ENCODE results near the gene DELE1.

DNA sequence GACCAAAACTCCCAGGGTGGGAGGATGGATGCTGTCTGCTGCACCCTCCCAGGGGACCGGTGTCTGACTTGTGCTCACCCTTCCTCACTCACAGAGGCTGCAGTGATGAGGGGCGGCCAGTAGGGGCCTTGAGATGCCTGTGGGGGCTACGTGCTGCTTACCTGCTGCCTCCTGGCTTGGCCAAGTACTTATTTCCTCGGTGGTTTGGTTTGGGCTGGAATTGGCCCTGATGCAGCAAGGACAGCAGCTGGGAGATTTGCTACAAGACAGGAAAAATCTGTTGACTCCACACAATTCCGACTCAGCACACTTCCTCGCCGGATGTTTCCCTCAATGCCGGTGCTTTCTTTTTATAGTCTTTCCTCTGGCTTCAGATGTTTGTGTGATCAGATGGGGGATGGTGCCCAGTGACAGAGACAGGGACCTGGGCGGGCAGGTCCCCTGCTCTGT lies 27.7 kb downstream of the DELE1 start:
- peak; percentile 30 for TF ChIP-seq POLR2AphosphoS5 (IDR thresholded peaks at IDR 0.05; ENCODE audit: insufficient read depth, low read depth, low read length)
- TF ChIP-seq, protein P1, sequence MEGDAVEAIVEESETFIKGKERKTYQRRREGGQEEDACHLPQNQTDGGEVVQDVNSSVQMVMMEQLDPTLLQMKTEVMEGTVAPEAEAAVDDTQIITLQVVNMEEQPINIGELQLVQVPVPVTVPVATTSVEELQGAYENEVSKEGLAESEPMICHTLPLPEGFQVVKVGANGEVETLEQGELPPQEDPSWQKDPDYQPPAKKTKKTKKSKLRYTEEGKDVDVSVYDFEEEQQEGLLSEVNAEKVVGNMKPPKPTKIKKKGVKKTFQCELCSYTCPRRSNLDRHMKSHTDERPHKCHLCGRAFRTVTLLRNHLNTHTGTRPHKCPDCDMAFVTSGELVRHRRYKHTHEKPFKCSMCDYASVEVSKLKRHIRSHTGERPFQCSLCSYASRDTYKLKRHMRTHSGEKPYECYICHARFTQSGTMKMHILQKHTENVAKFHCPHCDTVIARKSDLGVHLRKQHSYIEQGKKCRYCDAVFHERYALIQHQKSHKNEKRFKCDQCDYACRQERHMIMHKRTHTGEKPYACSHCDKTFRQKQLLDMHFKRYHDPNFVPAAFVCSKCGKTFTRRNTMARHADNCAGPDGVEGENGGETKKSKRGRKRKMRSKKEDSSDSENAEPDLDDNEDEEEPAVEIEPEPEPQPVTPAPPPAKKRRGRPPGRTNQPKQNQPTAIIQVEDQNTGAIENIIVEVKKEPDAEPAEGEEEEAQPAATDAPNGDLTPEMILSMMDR (IDR thresholded peaks at IDR 0.05; ENCODE audit: extremely low read depth in 1 of 2, insufficient read depth in 1 of 2, low read depth in 1 of 2, low read length in 2 of 2) = peak; percentile 34 to 65
- no peak for TF ChIP-seq EZH2 (IDR thresholded peaks at IDR 0.05; ENCODE audit: borderline replicate concordance, low read depth, low read length, severe bottlenecking)
- TF ChIP-seq MYC (IDR thresholded peaks at IDR 0.05; ENCODE audit: low read depth, low read length) = no peak
- TF ChIP-seq, protein P2, sequence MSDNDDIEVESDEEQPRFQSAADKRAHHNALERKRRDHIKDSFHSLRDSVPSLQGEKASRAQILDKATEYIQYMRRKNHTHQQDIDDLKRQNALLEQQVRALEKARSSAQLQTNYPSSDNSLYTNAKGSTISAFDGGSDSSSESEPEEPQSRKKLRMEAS (IDR thresholded peaks at IDR 0.05; ENCODE audit: insufficient read depth, insufficient read length) = no peak
- no peak for TF ChIP-seq POLR2A (IDR thresholded peaks at IDR 0.05; ENCODE audit: low read depth, low read length)

Measured in endothelial cell of umbilical vein (primary cell).